ENCODE data around the gene MAP3K1.
A peak's percentile ranks its signal among the peaks of the same experiment; 100 is the strongest.

The MAP3K1 gene

DNA sequence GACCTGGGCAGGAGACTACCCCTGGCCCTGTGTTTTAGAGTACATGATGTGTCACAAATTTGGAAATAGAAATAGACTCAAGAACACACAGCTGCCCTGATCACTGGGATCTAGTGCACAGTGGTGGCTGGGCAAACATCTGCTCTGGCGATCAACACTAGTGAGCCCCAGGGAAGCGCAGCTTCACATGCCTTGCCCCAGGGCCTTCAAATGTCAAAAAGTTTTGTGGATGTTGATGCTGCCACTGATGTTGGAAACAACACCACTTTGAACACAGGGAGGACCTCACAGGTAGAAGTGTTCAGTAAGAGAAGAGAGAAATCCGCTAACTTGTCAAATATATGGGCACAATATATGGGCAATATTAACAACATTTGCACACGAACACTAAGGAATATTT lies 7.1 kb upstream of the MAP3K1 start:
- TF ChIP-seq GATA3 (IDR thresholded peaks at IDR 0.05; ENCODE audit: low read depth, low read length) (no peak), GATA2 (IDR thresholded peaks at IDR 0.05; ENCODE audit: low read depth, low read length) (0 out of 2 replicates have a peak, but pooled peaks have one; percentile 6)

- TF ChIP-seq GATA3 (IDR thresholded peaks at IDR 0.05; ENCODE audit: low read depth, low read length) (no peak), GATA2 (IDR thresholded peaks at IDR 0.05; ENCODE audit: low read depth, low read length) (no peak)
These were observed 4.5 kb upstream of the MAP3K1 start for GRCh38 chr5:56810826-56811225.

DNA sequence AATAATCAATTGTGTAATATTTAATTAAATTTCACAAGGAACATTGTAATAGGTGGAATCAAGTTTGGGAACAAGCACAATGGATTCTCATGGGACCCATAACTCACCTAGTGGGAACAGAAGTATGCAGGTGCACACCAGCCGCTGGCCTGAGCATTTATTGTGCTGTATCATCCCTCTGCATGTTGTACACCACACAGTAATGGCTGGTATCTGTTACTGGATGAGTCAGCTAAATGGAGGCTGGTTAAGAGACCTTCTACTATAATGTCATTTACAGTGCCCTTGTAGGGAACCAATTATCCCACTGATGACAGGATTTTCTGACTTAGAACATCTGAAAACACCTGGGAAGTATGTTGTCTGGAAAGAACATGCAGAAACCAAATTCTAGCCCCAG lies 3.2 kb upstream of the MAP3K1 start:
- TF ChIP-seq GATA3 (IDR thresholded peaks at IDR 0.05; ENCODE audit: low read depth, low read length) (no peak), GATA2 (IDR thresholded peaks at IDR 0.05; ENCODE audit: low read depth, low read length) (no peak)

DNA sequence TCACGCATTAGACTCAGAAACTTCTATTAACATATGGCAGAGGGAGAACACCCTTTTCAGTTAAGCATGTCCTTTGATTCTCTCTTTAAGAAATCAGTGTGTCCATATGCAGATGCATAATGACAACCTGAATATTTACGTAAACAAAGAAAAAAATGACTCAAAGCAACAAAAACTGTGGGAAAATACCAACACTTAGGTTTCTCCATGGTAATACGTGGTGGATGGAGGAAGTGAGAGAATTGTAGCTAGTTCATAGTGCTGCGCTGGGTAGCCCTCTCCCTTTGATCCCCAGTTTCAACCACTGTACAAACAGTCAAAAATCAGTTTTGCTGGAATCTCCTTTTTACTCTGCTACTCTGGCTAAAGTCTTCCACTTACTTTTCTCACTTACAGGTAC lies 2.0 kb upstream of the MAP3K1 start:
- TF ChIP-seq GATA2 (IDR thresholded peaks at IDR 0.05; ENCODE audit: low read depth, low read length) (no peak), GATA3 (IDR thresholded peaks at IDR 0.05; ENCODE audit: low read depth, low read length) (no peak)

GRCh38 chr5:56814361-56814962 lies 887 bp upstream of the MAP3K1 start:
- TF ChIP-seq GATA2 (IDR thresholded peaks at IDR 0.05; ENCODE audit: low read depth, low read length) (no peak), GATA3 (IDR thresholded peaks at IDR 0.05; ENCODE audit: low read depth, low read length) (no peak)

DNA sequence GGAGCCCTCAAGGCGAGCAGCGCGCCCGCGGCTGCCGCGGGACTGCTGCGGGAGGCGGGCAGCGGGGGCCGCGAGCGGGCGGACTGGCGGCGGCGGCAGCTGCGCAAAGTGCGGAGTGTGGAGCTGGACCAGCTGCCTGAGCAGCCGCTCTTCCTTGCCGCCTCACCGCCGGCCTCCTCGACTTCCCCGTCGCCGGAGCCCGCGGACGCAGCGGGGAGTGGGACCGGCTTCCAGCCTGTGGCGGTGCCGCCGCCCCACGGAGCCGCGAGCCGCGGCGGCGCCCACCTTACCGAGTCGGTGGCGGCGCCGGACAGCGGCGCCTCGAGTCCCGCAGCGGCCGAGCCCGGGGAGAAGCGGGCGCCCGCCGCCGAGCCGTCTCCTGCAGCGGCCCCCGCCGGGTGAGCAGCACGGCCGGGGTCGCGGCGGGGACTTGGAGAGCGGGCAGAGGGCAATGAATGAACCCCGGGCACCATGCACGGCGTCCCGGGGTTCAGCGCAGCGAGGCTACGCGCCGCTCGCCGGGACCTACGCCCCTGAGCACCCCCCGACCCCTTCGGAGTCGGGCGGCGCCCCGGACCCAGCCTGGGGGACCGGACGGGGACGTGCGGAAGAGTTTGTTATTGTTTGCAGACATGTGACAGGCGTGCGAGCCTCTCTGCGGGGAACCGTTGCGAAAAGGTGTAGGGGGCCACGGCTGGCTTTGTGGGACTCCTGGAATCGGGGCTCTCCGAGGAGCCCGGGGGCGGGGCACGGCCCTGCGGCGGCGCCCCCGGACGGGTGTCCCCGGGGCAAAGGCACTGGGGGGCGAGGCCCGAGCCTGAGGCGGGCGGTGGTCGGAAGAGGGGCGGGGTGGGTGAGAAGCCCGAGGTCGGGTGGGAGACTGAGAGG lies 553 bp downstream of the MAP3K1 start:
- TF ChIP-seq GATA2 (IDR thresholded peaks at IDR 0.05; ENCODE audit: low read depth, low read length) (no peak), GATA3 (IDR thresholded peaks at IDR 0.05; ENCODE audit: low read depth, low read length) (no peak)

- TF ChIP-seq GATA2 (IDR thresholded peaks at IDR 0.05; ENCODE audit: low read depth, low read length) = no peak; the same call in 1 of the 2 replicates
- no peak for TF ChIP-seq GATA3 (IDR thresholded peaks at IDR 0.05; ENCODE audit: low read depth, low read length)
These were observed 1.3 kb downstream of the MAP3K1 start for GRCh38 chr5:56816546-56817081.

- TF ChIP-seq GATA3 (IDR thresholded peaks at IDR 0.05; ENCODE audit: low read depth, low read length) (no peak), GATA2 (IDR thresholded peaks at IDR 0.05; ENCODE audit: low read depth, low read length) (no peak)
These were observed 2.1 kb downstream of the MAP3K1 start for GRCh38 chr5:56817263-56818014.

DNA sequence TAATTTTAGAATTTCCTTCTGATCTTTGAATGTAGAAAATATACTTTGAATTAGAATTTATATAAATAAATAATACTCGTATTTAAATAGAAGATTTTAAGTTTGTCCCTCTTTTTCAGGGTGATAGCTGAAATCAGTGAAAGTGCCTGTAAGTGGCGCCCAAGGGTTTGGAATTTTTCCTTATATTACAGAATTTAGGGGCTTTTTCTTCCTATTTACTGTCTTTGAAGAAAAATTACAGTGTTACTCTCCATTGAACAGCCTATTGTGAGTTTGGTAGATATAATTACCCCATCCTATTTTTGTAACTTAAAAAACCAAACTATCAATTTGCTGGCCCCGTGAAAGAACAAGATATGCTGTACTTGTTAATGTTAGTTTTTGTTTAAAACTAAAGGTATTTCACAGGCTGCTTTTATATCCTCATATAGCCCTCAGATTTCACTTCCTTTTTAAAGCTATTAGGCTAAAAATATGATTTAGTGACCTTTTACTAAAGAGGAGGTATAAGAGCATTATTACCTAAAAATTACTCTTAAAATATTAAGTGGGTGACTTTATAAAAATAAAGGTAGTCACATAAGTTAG lies 3.2 kb downstream of the MAP3K1 start:
- TF ChIP-seq GATA2 (IDR thresholded peaks at IDR 0.05; ENCODE audit: low read depth, low read length) (no peak), GATA3 (IDR thresholded peaks at IDR 0.05; ENCODE audit: low read depth, low read length) (no peak)

GRCh38 chr5:56819060-56819881 lies 3.9 kb downstream of the MAP3K1 start:
- no peak for TF ChIP-seq GATA2 (IDR thresholded peaks at IDR 0.05; ENCODE audit: low read depth, low read length)
- TF ChIP-seq GATA3 (IDR thresholded peaks at IDR 0.05; ENCODE audit: low read depth, low read length) = no peak

DNA sequence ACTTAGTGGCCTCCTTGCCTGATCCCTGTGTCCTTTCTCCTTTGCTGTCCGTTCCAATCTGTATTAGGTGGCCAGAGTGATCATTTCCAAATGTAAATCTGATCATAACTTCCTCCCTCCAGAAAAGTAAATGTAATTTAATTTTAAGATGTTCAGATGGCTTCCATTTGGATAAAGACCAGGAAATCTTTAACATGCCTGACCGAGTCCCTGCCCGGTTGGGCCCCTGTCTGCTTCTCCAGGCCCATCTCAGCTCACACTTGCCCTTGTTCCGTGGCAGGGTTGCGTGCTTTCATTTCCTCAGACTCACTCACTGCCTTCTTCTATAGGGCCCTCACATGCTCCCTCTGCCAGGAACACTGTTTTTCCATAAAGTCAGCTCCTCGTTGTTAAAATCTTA lies 7.6 kb downstream of the MAP3K1 start:
- TF ChIP-seq GATA2 (IDR thresholded peaks at IDR 0.05; ENCODE audit: low read depth, low read length) = no peak
- TF ChIP-seq GATA3 (IDR thresholded peaks at IDR 0.05; ENCODE audit: low read depth, low read length) = no peak

DNA sequence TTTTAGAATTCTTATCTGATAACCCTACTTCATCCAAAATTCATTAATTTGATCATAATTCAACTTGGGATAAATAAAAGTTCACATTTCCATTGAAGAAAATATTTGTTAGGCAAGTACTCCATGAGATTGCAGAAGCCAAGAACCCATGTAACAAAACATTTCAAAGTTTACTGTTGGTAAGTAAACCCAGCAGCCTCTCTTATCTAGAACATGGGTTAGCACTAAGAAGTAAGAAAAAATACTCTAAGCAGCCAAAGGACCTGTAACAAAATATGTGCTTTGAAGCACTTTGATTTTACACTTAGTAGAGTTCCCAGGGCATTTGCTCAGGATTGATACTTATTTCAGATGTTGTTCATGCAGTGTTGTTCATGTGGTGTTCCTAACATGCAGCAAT lies 8.7 kb downstream of the MAP3K1 start:
- TF ChIP-seq GATA2 (IDR thresholded peaks at IDR 0.05; ENCODE audit: low read depth, low read length) (no peak), GATA3 (IDR thresholded peaks at IDR 0.05; ENCODE audit: low read depth, low read length) (no peak)

GRCh38 chr5:56825222-56825824 lies 10.0 kb downstream of the MAP3K1 start:
- no peak for TF ChIP-seq GATA2 (IDR thresholded peaks at IDR 0.05; ENCODE audit: low read depth, low read length)
- TF ChIP-seq GATA3 (IDR thresholded peaks at IDR 0.05; ENCODE audit: low read depth, low read length) = no peak

Data from SH-SY5Y (cell line).